Measurements from ENCODE around the gene NRAP.

Gene NRAP

DNA sequence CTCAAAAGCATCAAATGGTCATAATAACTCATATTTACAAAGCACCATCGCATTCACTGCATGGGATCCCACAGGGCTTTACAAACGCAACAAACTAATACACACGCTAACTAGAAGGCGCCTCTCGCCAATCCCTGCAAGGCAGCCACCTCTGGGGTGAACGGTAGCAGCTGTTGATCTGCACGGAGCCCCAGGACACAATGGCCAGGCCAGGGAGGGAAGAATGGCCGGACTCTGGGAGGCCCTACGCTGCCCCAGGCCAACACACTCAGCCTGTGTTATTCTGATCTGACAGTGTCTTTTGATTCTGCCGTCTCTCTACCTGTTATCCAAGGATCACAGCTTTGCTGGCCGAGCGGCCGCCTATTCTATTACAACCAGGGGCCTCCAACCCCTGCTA lies 69.2 kb downstream of the NRAP start:
- TF ChIP-seq POLR2AphosphoS5 (IDR thresholded peaks at IDR 0.05; ENCODE audit: low read depth, low read length): no peak
- no peak for TF ChIP-seq TAF1 (IDR thresholded peaks at IDR 0.05; ENCODE audit: borderline replicate concordance, low read depth, low read length)
- TF ChIP-seq POLR2A (IDR thresholded peaks at IDR 0.05; ENCODE audit: low read depth, low read length): no peak
- DNase-seq (ENCODE audit: insufficient read length): no peak
- no peak for FAIRE-seq

DNA sequence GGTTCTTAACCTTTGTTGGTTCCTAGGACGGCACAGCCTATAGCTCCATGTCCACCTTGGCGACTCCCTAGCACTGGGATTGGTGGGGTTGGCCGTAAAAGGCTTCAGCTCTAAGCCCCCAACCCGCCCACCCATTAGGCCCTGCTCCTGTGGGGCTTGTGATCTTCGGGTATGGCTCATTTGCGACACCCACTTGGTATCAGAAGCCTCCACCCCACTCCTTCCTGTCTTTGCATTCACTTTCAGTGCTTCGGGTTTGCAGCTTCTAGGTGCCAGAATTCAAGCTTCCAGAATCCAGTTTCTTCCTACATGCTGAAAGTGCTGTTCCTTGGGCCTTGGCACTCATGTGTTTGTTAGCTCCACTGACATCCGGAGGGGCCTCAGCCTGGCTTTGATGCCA lies 71.5 kb downstream of the NRAP start:
- no peak for FAIRE-seq
- no peak for DNase-seq (ENCODE audit: insufficient read length)
- no peak for TF ChIP-seq POLR2A (IDR thresholded peaks at IDR 0.05; ENCODE audit: low read depth, low read length)
- TF ChIP-seq TAF1 (IDR thresholded peaks at IDR 0.05; ENCODE audit: borderline replicate concordance, low read depth, low read length): no peak
- TF ChIP-seq POLR2AphosphoS5 (IDR thresholded peaks at IDR 0.05; ENCODE audit: low read depth, low read length): no peak

DNA sequence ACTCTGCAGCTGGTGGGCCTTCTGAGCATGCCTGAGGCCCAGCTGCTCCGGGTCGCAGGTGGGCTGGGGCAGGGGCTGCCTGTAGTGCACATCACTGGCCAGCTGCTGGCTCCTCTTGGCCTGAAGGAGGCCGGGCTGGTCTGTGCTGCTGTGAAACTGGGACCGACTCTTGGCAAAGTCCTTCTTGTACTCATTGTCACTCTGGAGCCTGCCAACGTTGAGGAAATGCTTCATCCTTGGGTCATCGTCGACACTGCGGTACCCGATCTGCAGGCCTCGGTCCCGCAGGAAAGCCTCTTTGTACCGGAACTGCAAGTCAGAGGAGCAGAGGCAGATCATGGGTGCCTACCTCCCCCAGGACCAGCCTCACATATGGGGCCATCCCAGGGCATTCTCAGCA lies 73.3 kb downstream of the NRAP start:
- TF ChIP-seq POLR2A (IDR thresholded peaks at IDR 0.05; ENCODE audit: low read depth, low read length): no peak
- TF ChIP-seq TAF1 (IDR thresholded peaks at IDR 0.05; ENCODE audit: borderline replicate concordance, low read depth, low read length): no peak
- TF ChIP-seq POLR2AphosphoS5 (IDR thresholded peaks at IDR 0.05; ENCODE audit: low read depth, low read length): no peak
- no peak for DNase-seq (ENCODE audit: insufficient read length)
- no peak for FAIRE-seq

DNA sequence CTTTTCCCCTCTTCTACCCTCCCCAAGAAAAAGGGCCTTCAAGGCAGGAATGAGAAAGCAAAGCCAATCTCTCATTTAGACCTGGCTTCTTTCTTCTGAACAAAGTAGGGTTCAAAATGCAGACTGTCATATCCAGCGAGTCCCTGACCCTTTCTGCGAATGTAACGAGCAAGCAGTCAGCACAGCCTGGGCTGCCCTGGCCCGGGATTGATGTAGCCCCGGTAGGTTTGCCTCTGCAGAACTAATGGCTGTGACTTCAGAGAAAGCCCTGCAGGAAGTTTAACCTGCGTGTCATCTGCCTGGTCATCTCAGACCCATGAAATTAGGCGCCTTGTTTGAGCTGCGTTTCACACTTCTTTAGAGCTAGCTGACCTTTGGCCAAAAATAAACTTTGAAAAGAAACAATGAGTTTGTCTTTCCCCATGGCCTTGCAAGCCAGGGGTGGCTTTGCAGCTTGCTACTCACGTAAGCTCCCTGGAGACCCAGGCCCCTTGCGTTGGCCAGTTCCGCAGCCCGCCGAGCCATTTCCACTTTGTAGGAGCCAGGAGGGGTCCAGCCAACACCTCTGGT lies 74.6 kb downstream of the NRAP start:
- DNase-seq (ENCODE audit: insufficient read length) (no peak), FAIRE-seq (no peak)
- TF ChIP-seq TAF1 (IDR thresholded peaks at IDR 0.05; ENCODE audit: borderline replicate concordance, low read depth, low read length) (no peak), POLR2AphosphoS5 (IDR thresholded peaks at IDR 0.05; ENCODE audit: low read depth, low read length) (no peak), POLR2A (IDR thresholded peaks at IDR 0.05; ENCODE audit: low read depth, low read length) (no peak)

DNA sequence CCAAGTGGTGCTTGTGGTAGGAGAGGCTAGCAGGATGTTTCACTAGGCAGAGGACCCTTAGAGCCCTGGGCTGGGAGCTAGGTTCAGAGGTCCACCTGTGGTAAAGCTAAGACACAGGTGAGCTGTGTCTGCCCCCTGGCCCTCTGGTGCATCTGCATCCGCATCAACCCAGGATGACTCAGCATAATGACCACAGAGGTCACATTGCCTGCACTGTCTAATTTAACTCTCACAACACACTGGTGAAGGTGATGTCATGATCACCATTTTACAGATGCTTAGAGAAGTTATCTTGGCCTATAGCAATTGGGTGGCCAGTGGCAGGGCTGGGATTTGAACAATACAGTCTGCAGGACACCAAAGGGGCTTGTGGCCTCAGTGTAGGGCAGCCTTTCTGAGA lies 77.9 kb downstream of the NRAP start:
- DNase-seq (ENCODE audit: insufficient read length): no peak
- no peak for TF ChIP-seq TAF1 (IDR thresholded peaks at IDR 0.05; ENCODE audit: borderline replicate concordance, low read depth, low read length)
- TF ChIP-seq POLR2A (IDR thresholded peaks at IDR 0.05; ENCODE audit: low read depth, low read length): no peak
- TF ChIP-seq POLR2AphosphoS5 (IDR thresholded peaks at IDR 0.05; ENCODE audit: low read depth, low read length): no peak
- FAIRE-seq: no peak

DNA sequence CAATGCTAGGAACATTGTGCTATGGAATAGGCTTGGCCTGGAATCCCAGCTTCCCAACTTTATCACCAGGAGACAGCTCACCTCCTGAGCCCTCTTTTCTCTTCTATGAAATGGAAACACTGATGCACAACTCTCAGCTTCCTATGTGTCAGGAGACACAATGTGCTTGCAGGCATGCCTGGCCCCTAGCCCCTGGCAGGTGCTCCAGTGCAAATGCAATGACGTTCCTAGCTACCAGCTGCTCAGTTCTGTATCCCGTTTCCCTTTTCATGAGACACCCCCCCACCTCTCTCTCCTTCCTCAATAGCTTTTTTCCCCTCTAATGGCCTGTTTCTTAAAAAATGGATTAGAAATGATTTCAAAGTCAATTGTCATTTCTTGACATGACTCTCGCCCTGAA lies 80.3 kb downstream of the NRAP start:
- DNase-seq (ENCODE audit: insufficient read length): no peak
- TF ChIP-seq POLR2AphosphoS5 (IDR thresholded peaks at IDR 0.05; ENCODE audit: low read depth, low read length) (no peak), TAF1 (IDR thresholded peaks at IDR 0.05; ENCODE audit: borderline replicate concordance, low read depth, low read length) (no peak), POLR2A (IDR thresholded peaks at IDR 0.05; ENCODE audit: low read depth, low read length) (no peak)

DNA sequence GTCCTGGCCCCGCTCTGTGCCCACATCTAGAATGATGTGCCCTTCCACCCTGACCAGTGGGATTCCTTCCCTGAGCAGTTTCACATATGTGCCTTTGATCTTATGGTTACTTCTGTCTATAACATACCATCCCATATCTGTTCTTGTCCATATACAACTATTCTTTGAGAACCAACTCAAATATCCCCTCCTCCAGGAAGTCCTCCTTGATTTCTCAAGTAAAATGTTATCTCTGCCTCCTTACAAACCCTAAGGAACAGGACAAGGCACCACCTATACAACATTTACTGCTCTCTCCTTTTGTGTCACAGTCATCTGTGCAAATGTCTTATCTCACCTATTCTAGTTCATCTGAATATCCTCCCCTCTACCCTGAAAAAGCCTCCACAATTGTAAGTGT lies 82.7 kb downstream of the NRAP start:
- TF ChIP-seq TAF1 (IDR thresholded peaks at IDR 0.05; ENCODE audit: borderline replicate concordance, low read depth, low read length) (no peak), POLR2A (IDR thresholded peaks at IDR 0.05; ENCODE audit: low read depth, low read length) (no peak), POLR2AphosphoS5 (IDR thresholded peaks at IDR 0.05; ENCODE audit: low read depth, low read length) (no peak)
- FAIRE-seq: no peak
- DNase-seq (ENCODE audit: insufficient read length): no peak

More for the DNA sequence above, 80.3 kb downstream of the NRAP start:
- FAIRE-seq: no peak

DNA sequence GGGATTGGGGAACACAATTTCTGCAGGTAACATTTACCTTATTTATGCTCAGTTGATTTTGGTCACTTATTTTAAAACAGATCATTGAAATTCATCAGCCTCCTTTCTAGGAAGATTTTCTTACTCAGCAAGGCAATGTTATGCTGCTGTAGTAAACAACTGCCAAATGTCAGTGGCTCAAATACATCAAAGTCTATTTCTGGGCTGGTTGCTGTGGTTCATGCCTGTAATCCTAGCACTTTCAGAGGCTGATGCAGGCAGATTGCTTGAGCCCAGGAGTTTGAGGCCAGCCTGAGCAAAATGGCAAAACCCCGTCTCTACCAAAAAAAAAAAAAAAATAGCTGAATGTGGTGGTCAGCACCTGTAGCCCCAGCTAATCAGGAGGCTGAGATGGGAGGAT lies 85.1 kb downstream of the NRAP start:
- TF ChIP-seq POLR2A (IDR thresholded peaks at IDR 0.05; ENCODE audit: low read depth, low read length) (no peak), TAF1 (IDR thresholded peaks at IDR 0.05; ENCODE audit: borderline replicate concordance, low read depth, low read length) (no peak), POLR2AphosphoS5 (IDR thresholded peaks at IDR 0.05; ENCODE audit: low read depth, low read length) (no peak)
- no peak for DNase-seq (ENCODE audit: insufficient read length)
- no peak for FAIRE-seq

DNA sequence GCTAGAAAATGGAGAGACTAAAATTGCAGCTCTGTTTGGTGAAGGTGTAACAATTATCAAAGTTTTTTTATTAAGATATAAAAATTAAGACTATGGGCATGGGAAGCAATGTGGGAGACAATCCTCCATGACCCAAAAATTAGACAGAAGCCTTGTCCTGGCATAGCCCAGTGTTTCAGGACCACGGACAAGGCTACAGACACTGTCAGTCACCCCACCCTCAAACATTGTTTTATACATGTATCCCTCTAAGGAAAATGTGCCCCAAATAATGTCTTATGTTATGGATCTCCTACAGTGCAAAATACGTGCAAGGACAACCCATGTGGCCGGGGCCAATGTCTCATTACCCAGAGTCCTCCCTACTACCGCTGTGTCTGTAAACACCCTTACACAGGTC lies 87.0 kb downstream of the NRAP start:
- FAIRE-seq (no peak), DNase-seq (ENCODE audit: insufficient read length) (no peak)
- TF ChIP-seq TAF1 (IDR thresholded peaks at IDR 0.05; ENCODE audit: borderline replicate concordance, low read depth, low read length) (no peak), POLR2A (IDR thresholded peaks at IDR 0.05; ENCODE audit: low read depth, low read length) (no peak), POLR2AphosphoS5 (IDR thresholded peaks at IDR 0.05; ENCODE audit: low read depth, low read length) (no peak)

DNA sequence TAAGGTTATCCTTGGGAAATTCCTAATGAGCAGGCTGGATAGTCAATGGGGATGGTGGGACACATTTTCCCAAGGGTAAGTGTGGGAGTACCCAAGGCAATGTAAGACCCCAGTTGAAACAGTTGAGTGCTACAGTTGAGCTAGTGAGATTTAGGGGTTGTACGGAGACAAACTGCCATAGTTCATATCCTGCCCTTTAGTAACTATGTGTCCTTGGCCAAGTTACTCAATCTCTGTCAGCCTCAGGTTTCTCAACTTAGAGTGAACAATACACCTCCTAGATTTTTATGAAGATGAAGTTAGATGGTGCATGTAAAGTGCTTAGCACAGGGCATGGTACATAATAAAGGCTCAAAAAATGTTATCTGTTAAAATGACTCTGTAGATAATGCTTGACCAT lies 90.5 kb downstream of the NRAP start:
- FAIRE-seq (no peak), DNase-seq (ENCODE audit: insufficient read length) (no peak)
- TF ChIP-seq POLR2AphosphoS5 (IDR thresholded peaks at IDR 0.05; ENCODE audit: low read depth, low read length) (no peak), POLR2A (IDR thresholded peaks at IDR 0.05; ENCODE audit: low read depth, low read length) (no peak), TAF1 (IDR thresholded peaks at IDR 0.05; ENCODE audit: borderline replicate concordance, low read depth, low read length) (no peak)

DNA sequence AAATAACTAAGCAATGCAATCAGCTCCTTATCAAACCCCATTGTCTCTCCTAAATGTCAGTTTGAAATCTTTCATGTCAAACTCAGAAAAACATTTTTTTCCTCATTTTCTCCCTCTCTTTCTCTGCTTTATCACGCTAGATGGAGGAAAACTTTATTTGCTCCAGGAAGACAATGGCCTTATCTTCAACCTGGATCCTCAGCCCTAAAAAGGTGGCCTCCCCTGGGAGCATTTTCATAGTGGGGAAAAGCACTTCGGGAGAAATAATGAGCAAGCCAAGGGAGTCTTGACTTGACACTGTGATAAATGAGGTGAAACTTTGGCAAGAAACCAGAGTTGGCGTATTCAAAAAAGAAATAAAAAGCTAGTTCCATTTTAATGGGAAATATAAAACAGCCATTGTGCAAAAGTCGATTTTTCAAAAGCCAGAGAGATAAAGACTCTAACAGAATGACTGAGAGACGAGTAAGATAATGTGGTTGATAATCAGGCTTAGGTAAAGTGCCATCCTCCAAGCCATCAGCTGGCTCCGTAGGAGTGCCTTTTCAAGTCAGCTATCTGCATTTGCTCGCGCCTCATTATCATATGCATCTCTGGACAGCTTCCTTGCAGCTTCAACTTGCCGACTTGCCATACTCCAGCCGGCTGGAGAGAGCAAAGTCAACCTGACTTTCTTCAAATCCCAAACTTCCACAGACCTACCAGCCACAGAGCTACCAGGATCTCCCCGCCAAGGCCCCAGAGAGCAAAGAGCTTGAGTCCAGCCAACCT lies 91.1 kb downstream of the NRAP start:
- TF ChIP-seq TAF1 (IDR thresholded peaks at IDR 0.05; ENCODE audit: borderline replicate concordance, low read depth, low read length): no peak
- TF ChIP-seq POLR2AphosphoS5 (IDR thresholded peaks at IDR 0.05; ENCODE audit: low read depth, low read length): no peak
- no peak for TF ChIP-seq POLR2A (IDR thresholded peaks at IDR 0.05; ENCODE audit: low read depth, low read length)
- no peak for DNase-seq (ENCODE audit: insufficient read length)
- FAIRE-seq: no peak

DNA sequence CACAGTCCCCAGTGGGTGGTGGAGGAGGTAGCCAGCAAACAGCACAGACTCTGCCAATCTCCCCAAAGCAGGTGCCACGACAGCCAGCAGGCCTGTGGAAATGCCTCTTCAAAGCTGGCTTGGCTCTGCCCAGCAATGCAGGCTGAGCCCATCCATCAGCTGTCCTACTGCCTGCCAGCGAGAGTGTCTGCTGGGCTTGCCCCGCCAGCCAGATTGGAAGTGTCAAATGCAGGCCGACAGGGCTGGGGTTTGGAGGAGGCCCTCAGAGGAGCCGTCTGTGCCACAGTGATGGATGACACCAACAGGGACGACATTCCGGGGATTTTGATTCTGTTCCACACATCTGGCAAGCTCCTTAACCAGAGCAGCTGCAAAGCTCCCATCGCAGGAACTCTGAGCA lies 94.3 kb downstream of the NRAP start:
- DNase-seq (ENCODE audit: insufficient read length) (no peak), FAIRE-seq (no peak)
- TF ChIP-seq POLR2A (IDR thresholded peaks at IDR 0.05; ENCODE audit: low read depth, low read length) (no peak), POLR2AphosphoS5 (IDR thresholded peaks at IDR 0.05; ENCODE audit: low read depth, low read length) (no peak), TAF1 (IDR thresholded peaks at IDR 0.05; ENCODE audit: borderline replicate concordance, low read depth, low read length) (no peak)
